HG03095 (cell line): Measurements from ENCODE around the gene HOXD11.

ENCODE experiments used
- ATAC-seq: cut with Tn5 transposase; IDR thresholded peaks from one replicate; pipeline ENCODE4 v1.9.1; 2021; ENCODE audit warnings: moderate library complexity; ENCODE audit not compliant: unreplicated experiment

Gene HOXD11

GRCh38 chr2:176093145-176093897, 13.8 kb upstream of the HOXD11 start:
- no peak for ATAC-seq

DNA sequence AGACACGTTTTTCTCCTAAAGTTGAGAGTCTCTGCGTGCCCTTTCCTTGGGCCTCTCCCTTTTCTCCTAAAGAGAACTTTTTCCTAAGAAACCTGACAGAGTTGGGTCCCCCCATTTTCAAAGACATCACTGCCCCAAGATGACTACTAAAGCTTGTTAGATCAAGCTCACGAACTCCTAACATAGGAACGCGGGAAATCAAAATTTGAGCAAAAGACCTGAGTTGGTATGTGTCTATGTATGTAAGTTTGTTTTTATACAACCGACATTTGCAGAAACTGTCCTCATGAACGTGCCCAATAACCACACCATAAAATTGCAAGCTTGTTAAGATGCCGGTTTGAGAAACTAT, 13.2 kb upstream of the HOXD11 start:
- ATAC-seq = no peak

DNA sequence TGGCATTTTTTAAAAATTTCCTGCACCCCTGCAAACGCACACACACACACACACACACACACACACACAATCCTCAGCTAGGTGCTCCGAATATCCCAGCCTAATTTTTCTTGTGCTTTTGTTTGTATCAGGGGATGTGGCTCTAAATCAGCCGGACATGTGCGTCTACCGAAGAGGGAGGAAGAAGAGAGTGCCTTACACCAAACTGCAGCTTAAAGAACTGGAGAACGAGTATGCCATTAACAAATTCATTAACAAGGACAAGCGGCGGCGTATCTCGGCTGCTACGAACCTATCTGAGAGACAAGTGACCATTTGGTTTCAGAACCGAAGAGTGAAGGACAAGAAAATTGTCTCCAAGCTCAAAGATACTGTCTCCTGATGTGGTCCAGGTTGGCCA, 12.7 kb upstream of the HOXD11 start:
- ATAC-seq = no peak

GRCh38 chr2:176095421-176095820, 11.7 kb upstream of the HOXD11 start:
- no peak for ATAC-seq

DNA sequence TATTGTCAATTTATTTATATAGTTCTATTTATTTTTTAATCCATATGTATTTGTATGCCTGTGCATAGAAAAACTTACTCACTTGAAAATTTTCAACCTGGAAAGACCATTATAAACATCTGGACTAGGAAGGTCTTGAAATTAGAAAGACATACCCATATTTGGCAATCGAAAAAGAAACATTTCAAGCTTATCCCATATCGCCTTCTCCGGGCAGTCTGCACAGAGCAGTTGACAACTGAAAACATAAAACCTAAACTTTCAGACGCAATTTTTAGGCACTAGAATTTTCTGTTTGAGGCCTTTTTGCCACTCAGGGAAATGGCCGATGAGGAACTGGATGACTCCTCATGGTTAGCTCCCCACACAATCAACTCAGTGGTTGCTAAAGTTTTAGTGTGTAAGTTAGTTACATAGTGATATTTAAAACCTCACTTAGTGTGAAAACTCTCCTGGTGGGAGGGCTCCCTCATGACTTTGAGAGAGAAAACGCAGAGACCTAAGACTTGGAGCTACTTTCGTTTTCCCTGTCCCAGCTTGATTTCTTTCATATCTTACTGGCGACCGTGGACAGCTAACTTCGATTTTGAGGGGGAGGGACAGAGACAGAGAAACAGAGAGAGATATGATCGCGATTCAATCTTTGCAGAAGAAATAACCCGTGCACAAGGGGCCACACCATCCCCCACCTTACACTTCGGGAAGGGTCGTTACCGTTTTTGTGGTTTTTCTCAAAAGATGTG, 10.7 kb upstream of the HOXD11 start:
- no peak for ATAC-seq

- ATAC-seq = peak; percentile 70
These were observed 9.9 kb upstream of the HOXD11 start for GRCh38 chr2:176096986-176097819.

GRCh38 chr2:176097820-176098365, 9.2 kb upstream of the HOXD11 start:
- ATAC-seq = no peak

DNA sequence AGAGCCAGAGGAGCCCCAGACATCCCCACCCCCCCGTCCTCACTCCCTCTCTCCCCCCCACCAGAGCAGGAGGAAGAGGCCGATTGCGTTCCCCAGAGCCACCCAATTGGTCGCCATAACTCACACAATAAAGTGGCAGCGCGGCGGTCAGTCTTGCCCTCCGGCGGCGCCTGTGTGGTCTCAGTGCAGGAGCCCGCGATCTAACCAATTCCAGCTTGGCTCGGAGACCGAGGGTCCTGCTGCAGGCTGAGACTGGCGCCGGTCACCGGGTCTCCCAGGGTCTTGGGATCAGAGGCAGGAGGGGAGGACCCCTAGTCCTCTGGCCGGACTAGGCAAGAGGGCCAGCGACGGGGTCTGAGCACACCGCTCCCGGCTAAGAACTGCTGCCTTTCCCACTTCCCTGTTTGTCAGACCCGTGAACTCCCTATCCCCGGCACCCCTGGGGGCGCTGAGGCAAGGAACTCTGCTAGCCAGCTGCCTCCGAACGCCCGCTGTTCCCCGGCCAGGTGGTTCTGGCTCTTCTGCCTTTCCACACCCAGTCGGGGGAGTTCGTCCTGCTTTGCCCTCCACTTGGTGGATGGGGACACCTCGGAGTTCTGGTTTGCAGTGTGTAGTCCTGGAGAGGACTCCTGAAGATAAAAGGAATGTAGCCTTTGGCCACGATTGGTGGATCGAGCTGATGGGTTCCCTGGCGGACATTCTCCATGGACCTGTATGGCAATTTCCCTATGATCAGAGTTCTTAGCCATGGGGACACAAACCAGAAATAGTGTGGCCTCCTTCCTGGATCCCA, 8.5 kb upstream of the HOXD11 start:
- no peak for ATAC-seq

GRCh38 chr2:176099159-176099727, 7.8 kb upstream of the HOXD11 start:
- no peak for ATAC-seq

- ATAC-seq = no peak
These were observed 7.1 kb upstream of the HOXD11 start, which contains the start of gene HOXD12 for GRCh38 chr2:176099728-176100546. Gene HOXD12 (plus strand): TSS chr2:176099795. CDS start chr2:176099802, 7 bp downstream.

DNA sequence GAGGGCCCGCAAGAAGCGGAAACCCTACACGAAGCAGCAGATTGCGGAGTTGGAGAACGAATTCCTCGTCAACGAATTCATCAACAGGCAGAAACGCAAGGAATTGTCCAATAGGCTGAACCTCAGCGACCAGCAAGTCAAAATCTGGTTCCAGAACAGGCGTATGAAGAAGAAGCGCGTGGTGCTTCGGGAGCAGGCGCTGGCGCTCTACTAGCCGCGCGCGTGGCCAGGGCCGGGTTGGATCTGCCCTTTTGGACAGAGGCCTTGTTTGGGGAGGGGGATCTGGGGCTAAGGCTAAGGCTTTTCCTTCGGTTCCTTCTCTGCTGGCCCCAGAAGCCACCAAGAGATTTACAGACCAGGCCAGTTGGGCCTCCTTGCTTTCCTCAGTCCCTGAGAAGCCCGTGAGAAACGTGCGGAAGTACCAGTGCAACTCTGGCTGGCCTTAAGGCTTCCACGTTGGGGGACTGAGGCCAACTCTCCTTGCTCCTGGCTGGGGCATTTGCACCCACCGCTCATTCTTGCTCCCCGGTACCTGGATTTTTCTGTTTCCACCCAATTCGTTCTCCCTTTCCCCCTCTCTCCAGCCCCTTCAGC, 6.4 kb upstream of the HOXD11 start:
- ATAC-seq = no peak

GRCh38 chr2:176101216-176101830, 5.8 kb upstream of the HOXD11 start:
- no peak for ATAC-seq

DNA sequence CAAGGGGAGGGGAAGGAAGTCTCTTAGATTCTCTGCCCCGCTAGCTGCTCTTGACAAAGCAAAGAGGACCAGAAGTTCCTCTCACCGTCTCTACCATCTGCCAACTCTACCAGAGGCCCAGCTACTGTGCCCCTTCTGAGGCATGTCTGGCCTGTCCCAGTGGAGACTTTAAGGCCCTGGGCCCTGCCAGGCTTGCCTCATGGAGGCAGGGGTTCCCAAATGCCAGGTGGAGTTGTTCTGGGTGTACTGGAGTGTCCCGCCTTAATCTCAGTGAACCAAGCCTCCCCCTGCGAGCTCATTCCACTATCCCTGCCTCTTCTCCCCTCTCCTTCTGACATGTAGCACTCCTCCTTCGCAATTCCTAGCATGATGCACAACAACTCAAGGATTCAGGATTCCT, 5.2 kb upstream of the HOXD11 start:
- ATAC-seq = no peak

DNA sequence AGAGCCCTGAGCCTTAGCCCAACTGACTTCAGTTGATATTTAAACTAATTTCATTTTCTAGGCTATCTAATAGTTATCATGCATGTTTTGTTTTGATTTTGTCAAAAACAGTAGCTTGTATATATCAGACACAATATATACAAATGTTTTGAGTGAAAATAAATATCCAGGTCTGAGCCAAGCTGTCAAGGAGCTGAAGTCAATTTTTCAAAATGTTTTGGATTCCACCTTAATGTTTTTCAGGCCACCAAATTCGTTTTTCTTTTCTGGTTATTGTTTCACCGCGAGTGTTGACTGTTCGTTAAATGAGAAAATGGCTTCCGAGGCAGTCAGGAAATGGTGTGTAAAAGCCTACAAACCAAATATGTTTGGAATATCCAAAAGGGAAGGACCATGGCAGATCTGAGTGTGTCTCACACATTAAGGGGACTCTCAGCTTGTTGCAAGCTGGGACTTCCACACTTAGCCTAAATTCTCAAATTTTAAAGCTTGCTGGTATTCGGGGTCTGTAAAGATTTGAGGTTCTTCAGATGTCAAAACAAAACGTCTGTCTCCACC, 4.7 kb upstream of the HOXD11 start:
- no peak for ATAC-seq

GRCh38 chr2:176103194-176103593, 3.9 kb upstream of the HOXD11 start:
- ATAC-seq = no peak

DNA sequence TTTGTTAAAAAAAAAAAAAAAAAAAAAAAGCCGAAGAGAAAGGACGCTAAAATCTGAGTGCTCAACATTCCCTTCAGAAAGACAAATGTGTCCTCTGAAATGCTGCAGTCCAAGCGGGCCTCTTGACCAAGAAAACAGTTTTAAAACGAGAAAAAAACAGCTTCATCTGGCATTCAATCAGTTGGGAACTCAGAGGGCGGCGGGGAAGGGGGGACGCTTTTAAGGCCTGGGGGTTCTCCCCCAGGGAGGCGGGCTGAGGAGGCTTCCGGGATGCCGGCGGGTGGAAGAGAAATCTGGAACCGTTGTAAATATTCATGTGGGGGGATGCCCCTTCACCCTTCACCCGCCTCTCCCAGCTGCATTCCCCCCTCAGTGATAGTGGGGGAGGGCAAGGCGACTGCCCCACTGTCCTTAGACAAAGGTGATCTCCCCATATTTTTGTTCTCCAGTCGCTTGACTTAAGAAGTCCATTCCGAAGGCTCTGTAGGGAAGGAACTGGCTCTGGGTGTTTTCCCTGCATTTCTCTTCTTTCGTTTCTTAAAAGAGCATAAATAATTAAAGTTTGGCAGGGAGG, 3.3 kb upstream of the HOXD11 start:
- ATAC-seq = no peak

DNA sequence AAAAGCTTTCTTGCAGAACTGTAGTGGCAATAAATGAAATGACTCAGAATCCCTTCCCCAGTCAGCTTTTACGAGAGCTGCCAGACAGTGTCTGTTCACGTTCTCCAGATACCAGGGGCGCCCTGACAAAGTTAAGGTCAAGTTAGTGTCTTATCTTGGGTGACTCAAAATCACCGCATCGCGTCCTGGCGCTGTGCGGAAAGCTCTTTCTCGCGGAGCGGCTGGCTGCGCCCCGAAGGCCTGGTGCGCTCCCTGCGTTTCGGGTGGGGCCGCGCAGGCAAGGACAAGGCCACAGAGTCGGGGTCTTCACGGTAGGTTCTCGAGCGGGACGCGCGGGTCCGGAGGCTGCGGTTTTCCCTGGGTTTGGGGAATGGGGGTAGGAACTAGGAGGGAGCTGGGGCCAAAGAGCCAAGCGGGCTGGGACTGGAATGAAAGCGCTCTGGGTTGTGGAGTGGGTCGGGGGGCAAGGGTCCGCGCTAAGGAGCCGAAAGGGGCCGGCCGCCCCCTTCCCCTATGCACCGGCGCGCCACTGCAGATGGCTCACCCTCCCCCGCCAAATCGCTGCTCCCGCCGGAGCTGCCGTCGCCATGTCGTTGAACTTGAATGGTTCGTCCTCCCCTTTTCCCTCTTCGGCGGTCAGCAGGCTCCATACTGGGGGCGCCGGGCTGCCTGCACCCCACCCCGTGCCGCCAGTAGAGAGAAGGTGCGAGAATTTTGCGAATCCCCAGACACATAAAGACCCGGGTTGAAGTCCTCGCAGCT, 2.6 kb upstream of the HOXD11 start:
- no peak for ATAC-seq
